Epithelial cell of proximal tubule (primary cell): ENCODE results near the gene TMEM208. TPM values are rescaled to one million over a fixed set of nuclear protein-coding genes. Genes with fewer than 3 reads are reported as not detected.

Experiments used
- DNase-seq: peaks from one replicate; pipeline ENCODE4 v3.0.0-alpha.2; 2011; ENCODE audit warnings: low read depth
- H3K4me3 ChIP-seq: 2 replicates; pipeline ENCODE4 v1.5.1; 2011; ENCODE audit warnings: low read depth, mild to moderate bottlenecking, low read length
- CTCF ChIP-seq: conservative IDR thresholded peaks from 2 replicates; pipeline ENCODE4 v1.5.1; 2012; ENCODE audit warnings: low read depth, mild to moderate bottlenecking, low read length
- total RNA-seq: library from RNA; depleted of rRNA; stranded (reverse); fragments of >200 nt; gene quantifications from 2 replicates; pipeline ENCODE4 v1.2.3, GENCODE V29; 2015

Gene TMEM208
- total RNA-seq, 1 donor from 2014 or later = 54.8 TPM

GRCh38 chr16:67183284-67183626, 43.7 kb upstream of the TMEM208 start:
- TF ChIP-seq CTCF = no peak
- H3K4me3 ChIP-seq = peak overlapping the region; percentile 66
- no peak for DNase-seq

- H3K4me3 ChIP-seq = peak within 1 kb of the TSS; percentile 66
- TF ChIP-seq CTCF = no peak
- no peak for DNase-seq
Measured at GRCh38 chr16:67183627-67184452, 43.1 kb upstream of the TMEM208 start, which contains the start of gene MATCAP1. Gene MATCAP1 (minus strand): TSS chr16:67183963. CDS start chr16:67180610, 3,353 bp downstream.

GRCh38 chr16:67184453-67184994, 42.4 kb upstream of the TMEM208 start:
- DNase-seq = no peak
- TF ChIP-seq CTCF = no peak
- H3K4me3 ChIP-seq = peak overlapping the region; percentile 66

- TF ChIP-seq CTCF = peak; percentile 83
- no peak for DNase-seq
- peak overlapping the region; percentile 66 for H3K4me3 ChIP-seq
Measured at GRCh38 chr16:67184995-67185650, 41.8 kb upstream of the TMEM208 start.

GRCh38 chr16:67185651-67186134, 41.2 kb upstream of the TMEM208 start:
- no peak for TF ChIP-seq CTCF
- no peak for DNase-seq
- H3K4me3 ChIP-seq = peak overlapping the region; percentile 7

GRCh38 chr16:67186550-67186950, 40.4 kb upstream of the TMEM208 start:
- DNase-seq = no peak
- no peak for TF ChIP-seq CTCF
- H3K4me3 ChIP-seq = no peak overlapping the region
